ENCODE results near the gene ADH1C. TPM values are rescaled to one million over a fixed set of nuclear protein-coding genes. Genes with fewer than 3 reads are reported as not detected.

The ADH1C gene
- total RNA-seq, 2 experiments from 2014 or later: not detected

DNA sequence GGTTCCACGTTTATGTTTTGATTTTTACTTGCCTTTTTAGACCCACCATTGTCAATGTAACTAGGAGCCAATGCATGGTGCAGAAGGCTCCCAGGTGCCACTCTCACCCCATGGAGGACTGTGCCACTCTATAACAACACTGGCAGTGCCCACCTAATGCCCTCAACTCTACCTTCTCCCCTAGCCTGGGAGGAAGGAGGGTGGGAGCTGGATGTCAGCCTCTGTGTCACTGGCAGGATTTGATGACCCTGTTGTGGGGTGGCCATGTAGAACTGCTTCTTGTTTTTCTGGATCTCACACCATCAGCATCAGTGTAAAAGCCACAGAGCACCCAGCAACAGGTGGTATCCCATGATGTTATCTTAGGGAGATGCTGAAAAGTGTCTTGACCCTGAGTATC, 17.7 kb downstream of the ADH1C start:
- CTCF ChIA-PET (ENCODE audit: unreplicated experiment): no interaction called here
- POLR2A ChIA-PET: no interaction called here

DNA sequence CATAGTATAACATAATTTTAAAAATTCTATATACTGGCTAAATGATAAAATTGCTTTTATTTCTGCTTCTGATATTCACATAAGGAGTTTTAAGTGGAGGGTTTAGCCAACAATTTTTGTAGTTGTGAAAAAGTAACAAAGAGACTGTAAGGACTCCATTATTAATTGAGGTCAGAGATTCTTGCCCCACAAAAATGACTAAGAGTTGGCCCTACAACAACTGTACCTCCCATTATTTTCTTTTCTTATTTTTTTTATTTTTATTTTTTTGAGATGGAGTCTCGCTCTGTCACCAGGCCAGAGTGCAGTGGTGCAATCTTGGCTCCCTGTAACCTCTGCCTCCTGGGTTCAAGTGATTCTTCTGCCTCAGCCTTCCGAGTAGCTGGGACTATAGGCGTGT, 21.9 kb downstream of the ADH1C start:
- Histone ChIP-seq H3K79me2 (ENCODE audit: insufficient read depth, low read depth, low read length) (no peaks in the 10 kb centered on the region), H3K36me3 (ENCODE audit: insufficient read depth, low read length) (no peaks in the 10 kb centered on the region), H2AFZ (ENCODE audit: low read length) (no peak overlapping the region), H3K4me1 (ENCODE audit: insufficient read depth, low read length, poor library complexity, severe bottlenecking) (no peaks in the 10 kb centered on the region), H3K9me2 (ENCODE audit: insufficient read depth, low read length) (no peaks in the 10 kb centered on the region), H3K9me3 (ENCODE audit: low read length) (no peaks in the 10 kb centered on the region), H3K27ac (ENCODE audit: low read depth, low read length, poor library complexity, severe bottlenecking) (no peak overlapping the region), H3K4me3 (ENCODE audit: low read depth, low read length, poor library complexity, severe bottlenecking) (no peak overlapping the region), H4K20me1 (ENCODE audit: insufficient read depth, low read length) (no peaks in the 10 kb centered on the region), H3K4me2 (ENCODE audit: low read length) (no peak overlapping the region)
- BruUV-seq (replicated peaks): no TSS peak
- ChIA-PET POLR2A (no interaction called here), CTCF (ENCODE audit: unreplicated experiment) (no interaction called here)
- DNase-seq (ENCODE audit: low spot score): no peak
- intact Hi-C loops (cut with micrococcal nuclease; ENCODE audit: unreplicated experiment): no loop called here
- TF ChIP-seq EZH2phosphoT487 (IDR thresholded peaks at IDR 0.05; ENCODE audit: borderline replicate concordance, low read depth, low read length): no peak
- TF ChIP-seq, protein P1, sequence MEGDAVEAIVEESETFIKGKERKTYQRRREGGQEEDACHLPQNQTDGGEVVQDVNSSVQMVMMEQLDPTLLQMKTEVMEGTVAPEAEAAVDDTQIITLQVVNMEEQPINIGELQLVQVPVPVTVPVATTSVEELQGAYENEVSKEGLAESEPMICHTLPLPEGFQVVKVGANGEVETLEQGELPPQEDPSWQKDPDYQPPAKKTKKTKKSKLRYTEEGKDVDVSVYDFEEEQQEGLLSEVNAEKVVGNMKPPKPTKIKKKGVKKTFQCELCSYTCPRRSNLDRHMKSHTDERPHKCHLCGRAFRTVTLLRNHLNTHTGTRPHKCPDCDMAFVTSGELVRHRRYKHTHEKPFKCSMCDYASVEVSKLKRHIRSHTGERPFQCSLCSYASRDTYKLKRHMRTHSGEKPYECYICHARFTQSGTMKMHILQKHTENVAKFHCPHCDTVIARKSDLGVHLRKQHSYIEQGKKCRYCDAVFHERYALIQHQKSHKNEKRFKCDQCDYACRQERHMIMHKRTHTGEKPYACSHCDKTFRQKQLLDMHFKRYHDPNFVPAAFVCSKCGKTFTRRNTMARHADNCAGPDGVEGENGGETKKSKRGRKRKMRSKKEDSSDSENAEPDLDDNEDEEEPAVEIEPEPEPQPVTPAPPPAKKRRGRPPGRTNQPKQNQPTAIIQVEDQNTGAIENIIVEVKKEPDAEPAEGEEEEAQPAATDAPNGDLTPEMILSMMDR (conservative IDR thresholded peaks at IDR 0.05; ENCODE audit: low read length): no peak

More for the DNA sequence above, 17.7 kb downstream of the ADH1C start:
- BruUV-seq (replicated peaks): no TSS peak
- Histone ChIP-seq H3K4me3 (ENCODE audit: low read depth, low read length, poor library complexity, severe bottlenecking) (no peak overlapping the region), H3K79me2 (ENCODE audit: insufficient read depth, low read depth, low read length) (no peaks in the 10 kb centered on the region), H4K20me1 (ENCODE audit: insufficient read depth, low read length) (no peaks in the 10 kb centered on the region), H3K9me2 (ENCODE audit: insufficient read depth, low read length) (no peaks in the 10 kb centered on the region), H3K36me3 (ENCODE audit: insufficient read depth, low read length) (no peaks in the 10 kb centered on the region), H3K9me3 (ENCODE audit: low read length) (no peaks in the 10 kb centered on the region), H3K4me1 (ENCODE audit: insufficient read depth, low read length, poor library complexity, severe bottlenecking) (no peaks in the 10 kb centered on the region), H3K4me2 (ENCODE audit: low read length) (no peak overlapping the region), H3K27ac (ENCODE audit: low read depth, low read length, poor library complexity, severe bottlenecking) (no peak overlapping the region), H2AFZ (ENCODE audit: low read length) (no peak overlapping the region)
- TF ChIP-seq, protein P1 (conservative IDR thresholded peaks at IDR 0.05; ENCODE audit: low read length): no peak
- no peak for TF ChIP-seq EZH2phosphoT487 (IDR thresholded peaks at IDR 0.05; ENCODE audit: borderline replicate concordance, low read depth, low read length)
- intact Hi-C loops (cut with micrococcal nuclease; ENCODE audit: unreplicated experiment): no loop called here
- no peak for DNase-seq (ENCODE audit: low spot score)

DNA sequence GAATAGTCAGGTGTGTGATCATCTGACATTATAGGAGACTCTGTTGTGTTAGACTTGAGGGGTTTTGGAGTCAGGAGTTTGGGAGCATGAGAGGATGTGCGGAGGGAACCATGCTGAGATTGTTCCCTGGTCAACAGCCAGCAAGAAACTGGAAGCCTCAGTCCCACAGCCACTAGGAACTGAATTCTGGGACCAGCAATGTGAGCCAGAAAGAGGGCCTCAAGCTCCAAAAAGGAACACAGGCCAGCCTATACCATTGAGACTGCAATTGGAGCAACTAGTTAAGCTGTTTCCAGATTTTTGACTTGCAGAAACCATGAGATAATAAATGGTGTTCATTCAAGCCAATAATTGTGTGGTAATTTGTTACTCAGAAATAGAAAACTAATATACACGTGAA, 22.7 kb downstream of the ADH1C start:
- Histone ChIP-seq H3K9me3 (ENCODE audit: low read length) (no peaks in the 10 kb centered on the region), H3K9me2 (ENCODE audit: insufficient read depth, low read length) (no peaks in the 10 kb centered on the region), H3K4me1 (ENCODE audit: insufficient read depth, low read length, poor library complexity, severe bottlenecking) (no peaks in the 10 kb centered on the region), H3K4me2 (ENCODE audit: low read length) (no peak overlapping the region), H4K20me1 (ENCODE audit: insufficient read depth, low read length) (no peaks in the 10 kb centered on the region), H3K27ac (ENCODE audit: low read depth, low read length, poor library complexity, severe bottlenecking) (no peak overlapping the region), H3K36me3 (ENCODE audit: insufficient read depth, low read length) (no peaks in the 10 kb centered on the region), H3K79me2 (ENCODE audit: insufficient read depth, low read depth, low read length) (no peaks in the 10 kb centered on the region), H3K4me3 (ENCODE audit: low read depth, low read length, poor library complexity, severe bottlenecking) (no peak overlapping the region), H2AFZ (ENCODE audit: low read length) (no peak overlapping the region)
- TF ChIP-seq EZH2phosphoT487 (IDR thresholded peaks at IDR 0.05; ENCODE audit: borderline replicate concordance, low read depth, low read length): no peak
- TF ChIP-seq, protein P1 (conservative IDR thresholded peaks at IDR 0.05; ENCODE audit: low read length): no peak
- no TSS peak for BruUV-seq (replicated peaks)
- DNase-seq (ENCODE audit: low spot score): no peak
- intact Hi-C loops (cut with micrococcal nuclease; ENCODE audit: unreplicated experiment): no loop called here
- ChIA-PET POLR2A (no interaction called here), CTCF (ENCODE audit: unreplicated experiment) (no interaction called here)

Measured in OCI-LY7 (cell line).